H9 (cell line): Measurements from ENCODE around the gene NCOA6. TPM values are rescaled to one million over a fixed set of nuclear protein-coding genes. Genes with fewer than 3 reads are reported as not detected.

Experiments used
- DNase-seq: peaks from one replicate; pipeline ENCODE4 v3.0.0-alpha.2; 2017
- H2AFZ ChIP-seq: one replicate; pipeline ENCODE4 v1.6.1; 2013; ENCODE audit warnings: mild to moderate bottlenecking, low read length, control low read depth, moderate library complexity
- H2AK5ac ChIP-seq: 2 replicates; pipeline ENCODE4 v1.6.1; 2013; ENCODE audit warnings: low read length, control low read depth, mixed read lengths; ENCODE audit not compliant: insufficient read length
- H2BK120ac ChIP-seq: one replicate; pipeline ENCODE4 v1.6.1; 2013; ENCODE audit warnings: low read depth, mild to moderate bottlenecking, low read length, control low read depth, inconsistent platforms; ENCODE audit not compliant: poor library complexity, severe bottlenecking
- H2BK12ac ChIP-seq: 2 replicates; pipeline ENCODE4 v1.6.1; 2013; ENCODE audit warnings: low read length, control low read depth, mixed read lengths, low read depth; ENCODE audit not compliant: insufficient read length
- H2BK15ac ChIP-seq: 2 replicates; pipeline ENCODE4 v1.6.1; 2013; ENCODE audit warnings: low read depth, low read length, control low read depth
- H2BK20ac ChIP-seq: one replicate; pipeline ENCODE4 v1.6.1; 2013; ENCODE audit warnings: low read depth, mild to moderate bottlenecking, low read length, control low read depth, inconsistent platforms; ENCODE audit not compliant: poor library complexity, severe bottlenecking
- H2BK5ac ChIP-seq: 2 replicates; pipeline ENCODE4 v1.6.1; 2013; ENCODE audit warnings: low read length, control low read depth, mixed read lengths; ENCODE audit not compliant: insufficient read length
- H3K14ac ChIP-seq: 2 replicates; pipeline ENCODE4 v1.6.1; 2013; ENCODE audit warnings: low read length, control low read depth; ENCODE audit not compliant: insufficient read depth
- H3K18ac ChIP-seq: 2 replicates; pipeline ENCODE4 v1.6.1; 2013; ENCODE audit warnings: low read depth, mild to moderate bottlenecking, mixed read lengths, low read length, control low read depth; ENCODE audit not compliant: insufficient read length
- H3K23ac ChIP-seq: 2 replicates; pipeline ENCODE4 v1.6.1; 2013; ENCODE audit warnings: low read length, control low read depth, mixed read lengths, low read depth; ENCODE audit not compliant: insufficient read length
- H3K23me2 ChIP-seq: 2 replicates; pipeline ENCODE4 v1.6.1; 2013; ENCODE audit warnings: low read depth, mild to moderate bottlenecking, mixed read lengths, low read length, control low read depth; ENCODE audit not compliant: insufficient read length, poor library complexity, severe bottlenecking
- H3K27ac ChIP-seq: 2 replicates; pipeline ENCODE4 v1.5.1; 2013; ENCODE audit warnings: low read length, control low read depth, mixed read lengths, low read depth; ENCODE audit not compliant: insufficient read length
- H3K27me3 ChIP-seq: 2 replicates; pipeline ENCODE4 v1.6.1; 2013; ENCODE audit warnings: low read length, control low read depth, inconsistent platforms; ENCODE audit not compliant: insufficient read depth
- H3K4ac ChIP-seq: 2 replicates; pipeline ENCODE4 v1.6.1; 2013; ENCODE audit warnings: low read depth, mild to moderate bottlenecking, control low read depth, inconsistent platforms, low read length, moderate library complexity
- H3K4me1 ChIP-seq: 2 replicates; pipeline ENCODE4 v1.6.1; 2013; ENCODE audit warnings: low read length, control low read depth, inconsistent platforms; ENCODE audit not compliant: insufficient read depth
- H3K4me2 ChIP-seq: 2 replicates; pipeline ENCODE4 v1.6.1; 2013; ENCODE audit warnings: low read length, control low read depth, mixed read lengths; ENCODE audit not compliant: insufficient read length, insufficient read depth
- H3K56ac ChIP-seq: 2 replicates; pipeline ENCODE4 v1.6.1; 2013; ENCODE audit warnings: low read depth, mild to moderate bottlenecking, mixed read lengths, low read length, control low read depth; ENCODE audit not compliant: insufficient read length
- H3K79me1 ChIP-seq: 2 replicates; pipeline ENCODE4 v1.6.1; 2013; ENCODE audit warnings: low read depth, mild to moderate bottlenecking, moderate library complexity, low read length, control low read depth, inconsistent platforms; ENCODE audit not compliant: insufficient read depth, poor library complexity, severe bottlenecking
- H3K79me2 ChIP-seq: 2 replicates; pipeline ENCODE4 v1.6.1; 2013; ENCODE audit warnings: low read length, control low read depth, inconsistent platforms; ENCODE audit not compliant: insufficient read depth
- H3K9ac ChIP-seq: 2 replicates; pipeline ENCODE4 v1.6.1; 2013; ENCODE audit warnings: low read length, control low read depth, mixed read lengths; ENCODE audit not compliant: insufficient read length; ENCODE audit errors: extremely low read depth
- H3K9me3 ChIP-seq: one replicate; pipeline ENCODE4 v1.6.1; 2013; ENCODE audit warnings: low read depth, low read length, inconsistent platforms; ENCODE audit not compliant: control insufficient read depth
- H3T11ph ChIP-seq: one replicate; pipeline ENCODE4 v1.6.1; 2013; ENCODE audit warnings: mild to moderate bottlenecking, low read length, control low read depth, inconsistent platforms
- H4K20me1 ChIP-seq: one replicate; pipeline ENCODE4 v1.6.1; 2013; ENCODE audit not compliant: control insufficient read depth, insufficient read length, insufficient read depth
- H4K5ac ChIP-seq: 2 replicates; pipeline ENCODE4 v1.6.1; 2013; ENCODE audit warnings: low read depth, mild to moderate bottlenecking, mixed read lengths, low read length, control low read depth; ENCODE audit not compliant: insufficient read length
- H4K8ac ChIP-seq: replicated peaks from 2 replicates; pipeline ENCODE4 v1.6.1; 2013; ENCODE audit warnings: low read length, control low read depth, mixed read lengths, low read depth; ENCODE audit not compliant: insufficient read length
- H4K91ac ChIP-seq: 2 replicates; pipeline ENCODE4 v1.6.1; 2013; ENCODE audit warnings: low read depth, mild to moderate bottlenecking, moderate library complexity, mixed read lengths, low read length, control low read depth; ENCODE audit not compliant: insufficient read length
- H3K27ac Mint-ChIP-seq, 3 experiments: 2 replicates in 2 of 3; 3 replicates in 1 of 3; pipeline ENCODE4 v1.8.0; 2020 to 2021; ENCODE audit warnings: mixed read lengths in 3 of 3, mild to moderate bottlenecking in 1 of 3, moderate library complexity in 1 of 3
- H3K27me3 Mint-ChIP-seq: 2 replicates; pipeline ENCODE4 v1.8.0; 2021; ENCODE audit warnings: low read depth, mild to moderate bottlenecking, moderate library complexity, mixed read lengths
- H3K36me3 Mint-ChIP-seq, 3 experiments: 2 replicates in 2 of 3; 3 replicates in 1 of 3; pipeline ENCODE4 v1.8.0; 2020 to 2021; ENCODE audit warnings: low read depth in 3 of 3, mixed read lengths in 3 of 3; ENCODE audit not compliant: insufficient read depth in 1 of 3
- H3K4me1 Mint-ChIP-seq, 2 experiments: 2 replicates each; pipeline ENCODE4 v1.8.0; 2020; ENCODE audit warnings: mixed read lengths in 2 of 2
- H3K4me3 Mint-ChIP-seq, 2 experiments: 2 replicates in 1 of 2; 3 replicates in 1 of 2; pipeline ENCODE4 v1.8.0; 2020 to 2021; ENCODE audit warnings: mild to moderate bottlenecking in 2 of 2, mixed read lengths in 2 of 2, moderate library complexity in 1 of 2
- H3K9me3 Mint-ChIP-seq, 2 experiments: 2 replicates in 1 of 2; 3 replicates in 1 of 2; pipeline ENCODE4 v1.8.0; 2020; ENCODE audit warnings: mild to moderate bottlenecking in 2 of 2, mixed read lengths in 2 of 2, moderate library complexity in 1 of 2
- CTCF ChIP-seq: fragments of 200-600 bp; sonication (generic); conservative IDR thresholded peaks from 3 replicates; pipeline ENCODE4 v1.8.0; 2021; ENCODE audit warnings: antibody characterized with exemption, mild to moderate bottlenecking
- WGBS: extraction: QIAGEN DNeasy Blood & Tissue Kit; methylation state at CpG from one replicate; pipeline ENCODE4 v1.1.7; 2013; ENCODE audit warnings: missing lambda C conversion rate, low lambda C conversion rate, mixed read lengths; ENCODE audit not compliant: insufficient read length; ENCODE audit errors: extremely low coverage; 5-methylcytosine and 5-hydroxymethylcytosine counted together
- total RNA-seq: library from RNA; stranded (reverse); gene quantifications from 2 replicates; pipeline ENCODE4 v1.2.1, GENCODE V29; 2021

The NCOA6 gene
- total RNA-seq, 1 experiment from 2014 or later, result 23.9 TPM

GRCh38 chr20:34701405-34702085, 123.9 kb downstream of the NCOA6 start:
- no CpG with 5 or more reads among the region's 6 CpGs for WGBS
- H2AFZ ChIP-seq, result no peak overlapping the region

More at GRCh38 chr20:34701405-34702085, 123.9 kb downstream of the NCOA6 start:
- Histone ChIP-seq H3K4me1 (no peaks in the 10 kb centered on the region), H3K4ac (no peak overlapping the region), H3K23ac (no peak overlapping the region), H4K5ac (no peak overlapping the region), H3K27ac (no peak overlapping the region), H3K79me2 (no peaks in the 10 kb centered on the region), H3K18ac (no peak overlapping the region), H2BK12ac (no peak overlapping the region), H3K4me2 (no peak overlapping the region), H3K9ac (no peak overlapping the region), H4K20me1 (no peaks in the 10 kb centered on the region), H4K8ac (no peak overlapping the region), H2BK120ac (no peak overlapping the region), H4K91ac (no peak overlapping the region), H2BK15ac (no peak overlapping the region), H3K9me3 (no peaks in the 10 kb centered on the region), H3T11ph (no peak overlapping the region), H3K79me1 (no peaks in the 10 kb centered on the region), H2BK20ac (no peak overlapping the region), H2AK5ac (no peak overlapping the region), H3K23me2 (peaks cover 10% of the 10 kb centered on the region), H3K56ac (no peak overlapping the region), H3K14ac (no peak overlapping the region), H3K27me3 (peaks cover 6% of the 10 kb centered on the region; the same call in 1 of the 2 replicates), H2BK5ac (no peak overlapping the region)
- Mint-ChIP-seq H3K27me3 (peaks cover 41% of the 10 kb centered on the region), H3K4me1 (peaks cover 18 to 21% of the 10 kb centered on the region in 2 experiments; a peak in 3 of 4 replicates), H3K9me3 (no peaks in the 10 kb centered on the region), H3K36me3 (no peaks in the 10 kb centered on the region), H3K4me3 (no peak overlapping the region), H3K27ac (peak overlapping the region in 1 of 3 experiments; percentile 9; a peak in 1 of 7 replicates)
- no peak for DNase-seq
- no peak for TF ChIP-seq CTCF
